Skeletal muscle satellite cell (primary cell): ENCODE measurements around the gene NSG2.

Source experiments
- H3K27me3 ChIP-seq: 2 replicates; pipeline ENCODE4 v1.7.0; 2013; ENCODE audit warnings: low read length; ENCODE audit not compliant: control insufficient read depth, insufficient read depth
- H3K36me3 ChIP-seq: 2 replicates; pipeline ENCODE4 v1.7.0; 2013; ENCODE audit warnings: mild to moderate bottlenecking, control low read depth, low read length; ENCODE audit not compliant: insufficient read depth
- H3K4me1 ChIP-seq: 2 replicates; pipeline ENCODE4 v1.7.0; 2013; ENCODE audit warnings: low read length; ENCODE audit not compliant: control insufficient read depth, insufficient read depth
- H3K4me2 ChIP-seq: 2 replicates; pipeline ENCODE4 v1.7.0; 2013; ENCODE audit warnings: mild to moderate bottlenecking, low read length
- H3K4me3 ChIP-seq: 2 replicates; pipeline ENCODE4 v1.7.0; 2013; ENCODE audit warnings: low read length
- H3K9ac ChIP-seq: 2 replicates; pipeline ENCODE4 v1.7.0; 2013; ENCODE audit warnings: mild to moderate bottlenecking, low read depth, low read length, moderate library complexity
- H3K9me3 ChIP-seq: replicated peaks from 2 replicates; pipeline ENCODE4 v1.7.0; 2013; ENCODE audit warnings: mild to moderate bottlenecking, control low read depth, low read length

The NSG2 gene

DNA sequence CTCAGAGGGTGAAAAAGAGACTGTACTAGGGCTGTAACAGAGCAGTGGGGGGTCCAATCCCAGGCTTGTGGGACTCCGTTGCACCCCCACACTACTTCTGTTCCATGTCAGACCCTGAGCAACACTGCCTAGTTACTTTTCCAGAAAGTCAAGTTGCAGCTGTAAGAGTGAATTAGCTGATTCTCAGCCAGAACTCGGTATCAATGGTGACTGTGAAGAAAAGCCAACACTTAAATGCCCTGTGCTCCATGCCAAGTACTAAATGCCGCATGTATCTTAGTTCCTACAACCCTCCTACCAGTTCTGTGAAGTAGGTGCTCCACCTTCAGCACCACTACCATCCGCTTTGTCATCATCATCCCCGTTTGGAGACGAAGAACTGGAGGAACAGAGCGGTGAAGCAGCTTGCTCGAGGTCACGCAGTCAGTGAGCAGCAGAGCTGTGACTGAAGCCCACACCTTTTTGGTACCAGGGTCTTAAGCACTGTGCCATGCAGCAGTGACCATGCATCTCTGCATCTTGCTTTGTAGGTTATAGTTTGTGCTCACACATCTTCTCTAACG lies 64.3 kb downstream of the NSG2 start:
- H3K4me2 ChIP-seq: no peak overlapping the region
- H3K36me3 ChIP-seq: no peaks in the 10 kb centered on the region
- no peaks in the 10 kb centered on the region for H3K4me1 ChIP-seq
- no peak overlapping the region for H3K9ac ChIP-seq
- H3K27me3 ChIP-seq: no peaks in the 10 kb centered on the region
- H3K4me3 ChIP-seq: no peak overlapping the region
- no peaks in the 10 kb centered on the region for H3K9me3 ChIP-seq

DNA sequence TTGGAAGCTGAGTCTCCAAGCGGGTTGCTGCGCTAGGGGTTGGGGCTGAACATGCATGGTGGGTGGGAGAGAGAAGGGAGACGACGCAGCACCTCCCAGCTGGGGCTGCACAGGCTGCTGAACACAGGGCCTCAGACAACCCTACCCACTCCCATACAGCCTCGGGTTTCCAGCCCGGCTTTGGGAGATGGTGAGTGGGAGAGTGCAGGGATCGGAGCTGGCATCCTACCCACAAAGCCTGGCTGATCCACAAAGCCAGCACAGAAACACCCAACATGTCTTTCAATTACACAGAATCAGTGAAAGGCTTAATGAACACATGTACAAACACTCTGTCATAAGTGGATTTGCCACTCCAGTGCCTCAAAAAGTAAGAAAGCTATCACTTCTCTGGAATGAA lies 64.8 kb downstream of the NSG2 start:
- Histone ChIP-seq H3K4me2 (no peak overlapping the region), H3K36me3 (no peaks in the 10 kb centered on the region), H3K4me1 (no peaks in the 10 kb centered on the region), H3K27me3 (no peaks in the 10 kb centered on the region), H3K9me3 (no peaks in the 10 kb centered on the region), H3K4me3 (no peak overlapping the region), H3K9ac (no peak overlapping the region)

GRCh38 chr5:174111287-174111973 lies 65.9 kb downstream of the NSG2 start:
- Histone ChIP-seq H3K4me3 (no peak overlapping the region), H3K4me2 (no peak overlapping the region), H3K4me1 (no peaks in the 10 kb centered on the region), H3K27me3 (no peaks in the 10 kb centered on the region), H3K36me3 (no peaks in the 10 kb centered on the region), H3K9me3 (no peaks in the 10 kb centered on the region), H3K9ac (no peak overlapping the region)

DNA sequence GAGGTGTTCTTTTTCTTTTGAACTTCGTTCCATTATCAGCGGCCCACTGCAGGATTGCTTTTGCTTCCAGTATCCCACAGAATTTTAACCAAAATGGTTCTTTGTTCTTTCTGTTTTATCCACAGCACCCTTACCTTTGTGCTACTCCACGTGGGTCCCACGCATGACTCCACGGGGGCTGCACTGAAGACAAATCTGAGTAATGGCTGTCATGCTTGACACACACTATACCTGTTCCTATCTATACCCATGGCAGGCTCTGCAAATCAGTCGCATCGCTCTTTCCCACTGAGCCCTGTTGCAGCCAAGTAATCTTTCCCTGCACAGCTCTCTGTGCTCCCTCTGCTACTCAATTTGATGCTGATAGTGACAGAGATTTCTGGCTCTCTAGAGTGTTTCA lies 69.7 kb downstream of the NSG2 start:
- no peaks in the 10 kb centered on the region for H3K36me3 ChIP-seq
- no peaks in the 10 kb centered on the region for H3K27me3 ChIP-seq
- no peaks in the 10 kb centered on the region for H3K9me3 ChIP-seq
- H3K4me2 ChIP-seq: no peak overlapping the region
- no peaks in the 10 kb centered on the region for H3K4me1 ChIP-seq
- H3K9ac ChIP-seq: no peak overlapping the region
- H3K4me3 ChIP-seq: no peak overlapping the region

DNA sequence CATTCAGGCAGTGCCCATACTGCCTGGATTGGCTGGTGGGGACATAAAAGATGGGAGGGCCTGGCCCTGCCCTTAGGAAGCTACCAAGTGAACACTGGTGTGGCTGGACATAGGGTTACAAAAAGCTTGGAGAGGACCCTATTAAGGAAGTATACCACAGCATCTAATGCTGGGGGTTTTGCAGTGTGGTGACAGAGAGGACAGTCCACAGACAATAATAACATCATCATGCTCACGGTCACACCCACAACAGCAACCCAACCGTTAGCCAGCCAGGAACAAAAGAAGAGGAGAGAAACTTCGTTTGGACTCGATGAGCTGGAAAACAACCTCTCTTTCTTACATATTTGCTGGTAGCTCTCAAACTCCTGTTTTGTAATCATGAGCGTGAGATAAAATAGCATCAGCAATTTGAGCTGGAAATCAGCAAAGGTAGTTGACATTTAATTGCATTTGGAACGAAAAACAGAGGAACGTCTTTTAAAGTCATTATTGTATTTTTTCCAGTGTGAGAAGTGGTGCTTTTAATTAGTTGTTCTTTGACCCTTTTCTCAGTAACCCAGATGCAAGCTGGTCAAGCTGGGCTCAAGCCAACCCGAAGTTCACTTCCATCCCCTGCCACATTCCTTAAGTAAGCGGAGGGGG lies 73.4 kb downstream of the NSG2 start:
- H3K4me2 ChIP-seq: no peak overlapping the region
- no peaks in the 10 kb centered on the region for H3K27me3 ChIP-seq
- no peak overlapping the region for H3K9ac ChIP-seq
- H3K9me3 ChIP-seq: no peaks in the 10 kb centered on the region
- no peaks in the 10 kb centered on the region for H3K36me3 ChIP-seq
- no peaks in the 10 kb centered on the region for H3K4me1 ChIP-seq
- no peak overlapping the region for H3K4me3 ChIP-seq

DNA sequence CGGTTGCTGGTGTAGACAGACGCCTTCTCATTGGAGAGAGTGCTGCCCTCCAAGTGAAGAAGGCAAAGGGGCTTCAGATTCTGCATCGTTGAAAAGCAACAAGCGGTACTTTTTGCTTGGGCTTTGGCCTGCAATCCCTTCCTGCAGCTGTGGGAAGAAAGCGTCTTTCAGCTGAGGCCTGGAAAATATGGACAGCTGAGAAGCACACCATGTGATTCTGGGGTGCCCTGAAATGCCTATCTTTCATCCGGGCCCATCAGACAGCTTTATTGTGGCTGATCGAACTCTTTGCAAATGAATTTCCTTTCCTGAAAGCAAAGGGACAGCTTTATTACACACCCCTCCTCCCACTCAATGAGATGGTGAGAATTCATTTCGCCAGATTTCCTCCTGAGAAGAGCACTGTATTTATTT lies 74.0 kb downstream of the NSG2 start:
- H3K4me1 ChIP-seq: no peaks in the 10 kb centered on the region
- no peaks in the 10 kb centered on the region for H3K27me3 ChIP-seq

GRCh38 chr5:174120401-174121005 lies 75.0 kb downstream of the NSG2 start:
- H3K27me3 ChIP-seq: no peaks in the 10 kb centered on the region
- no peaks in the 10 kb centered on the region for H3K36me3 ChIP-seq
- no peak overlapping the region for H3K9ac ChIP-seq

More for the DNA sequence above, 74.0 kb downstream of the NSG2 start:
- Histone ChIP-seq H3K4me3 (no peak overlapping the region), H3K4me2 (no peak overlapping the region), H3K9me3 (no peaks in the 10 kb centered on the region), H3K9ac (no peak overlapping the region), H3K36me3 (no peaks in the 10 kb centered on the region)

DNA sequence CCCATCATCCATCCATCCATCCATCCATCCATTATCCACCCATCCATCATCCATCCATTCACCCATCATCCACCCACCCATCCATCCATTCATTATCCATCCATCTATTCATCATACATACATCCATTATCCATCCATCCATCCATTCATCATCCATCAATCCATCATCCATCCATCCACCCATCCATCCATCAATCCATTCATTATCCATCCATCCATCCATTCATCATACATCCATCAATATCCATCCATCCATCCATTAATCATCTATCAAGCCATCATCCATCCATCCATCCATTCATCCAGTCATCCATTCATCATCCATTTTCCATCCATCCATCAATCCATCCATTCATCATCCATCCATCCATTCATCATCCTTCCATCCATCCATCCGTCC lies 89.0 kb downstream of the NSG2 start:
- Histone ChIP-seq H3K36me3 (no peaks in the 10 kb centered on the region), H3K9ac (no peak overlapping the region), H3K4me1 (no peaks in the 10 kb centered on the region)

More at GRCh38 chr5:174120401-174121005, 75.0 kb downstream of the NSG2 start:
- H3K9me3 ChIP-seq: no peaks in the 10 kb centered on the region
- no peaks in the 10 kb centered on the region for H3K4me1 ChIP-seq
- H3K4me3 ChIP-seq: no peak overlapping the region
- no peak overlapping the region for H3K4me2 ChIP-seq

GRCh38 chr5:174139623-174140022 lies 94.1 kb downstream of the NSG2 start:
- H3K9me3 ChIP-seq: no peaks in the 10 kb centered on the region

More for the DNA sequence above, 89.0 kb downstream of the NSG2 start:
- no peak overlapping the region for H3K4me3 ChIP-seq
- H3K9me3 ChIP-seq: no peaks in the 10 kb centered on the region
- no peak overlapping the region for H3K4me2 ChIP-seq
- no peaks in the 10 kb centered on the region for H3K27me3 ChIP-seq

GRCh38 chr5:174140452-174141020 lies 95.0 kb downstream of the NSG2 start:
- Histone ChIP-seq H3K4me2 (no peak overlapping the region), H3K27me3 (no peaks in the 10 kb centered on the region), H3K9ac (no peak overlapping the region), H3K36me3 (no peaks in the 10 kb centered on the region), H3K4me3 (no peak overlapping the region), H3K4me1 (no peaks in the 10 kb centered on the region), H3K9me3 (no peaks in the 10 kb centered on the region)

More at GRCh38 chr5:174139623-174140022, 94.1 kb downstream of the NSG2 start:
- Histone ChIP-seq H3K4me2 (no peak overlapping the region), H3K9ac (no peak overlapping the region), H3K4me1 (no peaks in the 10 kb centered on the region), H3K36me3 (no peaks in the 10 kb centered on the region), H3K27me3 (no peaks in the 10 kb centered on the region), H3K4me3 (no peak overlapping the region)

- Histone ChIP-seq H3K4me1 (no peaks in the 10 kb centered on the region), H3K36me3 (no peaks in the 10 kb centered on the region), H3K27me3 (no peaks in the 10 kb centered on the region), H3K9me3 (no peaks in the 10 kb centered on the region), H3K4me2 (no peak overlapping the region), H3K4me3 (no peak overlapping the region), H3K9ac (no peak overlapping the region)
Observed at GRCh38 chr5:174141398-174141797, 95.9 kb downstream of the NSG2 start.
